ENCODE results near the gene PDZD2.
"Not testable (repeated sequence)": the region's sequence is repeated elsewhere in the genome, so short reads cannot be mapped to it uniquely, and the experiment has no call there.

PDZD2 gene

DNA sequence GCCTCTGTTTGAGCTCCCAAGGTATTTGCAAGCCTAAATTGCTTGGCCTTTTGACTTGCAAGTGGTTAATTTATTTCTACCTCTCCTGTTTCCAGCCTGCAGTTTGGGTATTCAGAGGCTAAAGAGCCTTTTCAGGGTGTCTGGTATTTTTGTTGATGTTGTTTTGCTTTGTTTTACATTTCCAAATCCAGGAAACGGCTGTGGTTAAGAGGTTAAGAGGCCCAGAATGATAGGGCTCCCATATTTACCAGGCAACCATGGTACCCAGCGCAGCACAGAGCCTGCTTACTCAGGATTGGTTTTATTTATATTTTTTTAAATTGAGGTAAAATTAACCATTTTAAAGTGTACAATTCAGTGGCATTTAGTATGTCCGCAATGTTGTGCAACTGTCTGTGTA lies 92.1 kb downstream of the PDZD2 start:
- no peaks in the 10 kb centered on the region for H3K9me2 ChIP-seq (replicated peaks; ENCODE audit: insufficient read depth, low read length)
- no peak overlapping the region for H3K9ac ChIP-seq (ENCODE audit: low read length)
- H3K4me1 ChIP-seq (ENCODE audit: low read length) = no peaks in the 10 kb centered on the region
- H3K4me2 ChIP-seq (ENCODE audit: low read depth, low read length) = no peak overlapping the region
- no peak overlapping the region for H3K4me3 ChIP-seq (ENCODE audit: low read length)
- H2AFZ ChIP-seq (ENCODE audit: low read length) = no peak overlapping the region
- no peaks in the 10 kb centered on the region for H3K36me3 ChIP-seq (replicated peaks; ENCODE audit: insufficient read depth, low read length)
- H4K20me1 ChIP-seq (ENCODE audit: insufficient read depth, low read length) = no peaks in the 10 kb centered on the region
- TF ChIP-seq, protein P1, sequence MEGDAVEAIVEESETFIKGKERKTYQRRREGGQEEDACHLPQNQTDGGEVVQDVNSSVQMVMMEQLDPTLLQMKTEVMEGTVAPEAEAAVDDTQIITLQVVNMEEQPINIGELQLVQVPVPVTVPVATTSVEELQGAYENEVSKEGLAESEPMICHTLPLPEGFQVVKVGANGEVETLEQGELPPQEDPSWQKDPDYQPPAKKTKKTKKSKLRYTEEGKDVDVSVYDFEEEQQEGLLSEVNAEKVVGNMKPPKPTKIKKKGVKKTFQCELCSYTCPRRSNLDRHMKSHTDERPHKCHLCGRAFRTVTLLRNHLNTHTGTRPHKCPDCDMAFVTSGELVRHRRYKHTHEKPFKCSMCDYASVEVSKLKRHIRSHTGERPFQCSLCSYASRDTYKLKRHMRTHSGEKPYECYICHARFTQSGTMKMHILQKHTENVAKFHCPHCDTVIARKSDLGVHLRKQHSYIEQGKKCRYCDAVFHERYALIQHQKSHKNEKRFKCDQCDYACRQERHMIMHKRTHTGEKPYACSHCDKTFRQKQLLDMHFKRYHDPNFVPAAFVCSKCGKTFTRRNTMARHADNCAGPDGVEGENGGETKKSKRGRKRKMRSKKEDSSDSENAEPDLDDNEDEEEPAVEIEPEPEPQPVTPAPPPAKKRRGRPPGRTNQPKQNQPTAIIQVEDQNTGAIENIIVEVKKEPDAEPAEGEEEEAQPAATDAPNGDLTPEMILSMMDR (IDR thresholded peaks at IDR 0.05; ENCODE audit: low read length) = no peak
- TF ChIP-seq EZH2 (optimal IDR thresholded peaks at IDR 0.05; ENCODE audit: low read depth, low read length) (no peak), EZH2phosphoT487 (IDR thresholded peaks at IDR 0.05; ENCODE audit: low read length) (no peak)
- no peaks in the 10 kb centered on the region for H3K27me3 ChIP-seq (replicated peaks; ENCODE audit: insufficient read depth, low read length)
- DNase-seq = no peak
- no peaks in the 10 kb centered on the region for H3K79me2 ChIP-seq (ENCODE audit: low read length)
- H3K27ac ChIP-seq (ENCODE audit: low read length) = no peak overlapping the region
- H3F3A ChIP-seq (ENCODE audit: insufficient read depth, low read length) = no peaks in the 10 kb centered on the region
- H3K9me3 ChIP-seq (replicated peaks; ENCODE audit: insufficient read depth, low read length) = no peaks in the 10 kb centered on the region

GRCh38 chr5:31731710-31732301 lies 92.9 kb downstream of the PDZD2 start:
- Histone ChIP-seq H3K4me1 (ENCODE audit: low read length) (no peaks in the 10 kb centered on the region), H3K27me3 (replicated peaks; ENCODE audit: insufficient read depth, low read length) (no peaks in the 10 kb centered on the region), H4K20me1 (ENCODE audit: insufficient read depth, low read length) (no peaks in the 10 kb centered on the region), H3K79me2 (ENCODE audit: low read length) (no peaks in the 10 kb centered on the region), H3F3A (ENCODE audit: insufficient read depth, low read length) (no peaks in the 10 kb centered on the region), H3K4me2 (ENCODE audit: low read depth, low read length) (no peak overlapping the region), H3K27ac (ENCODE audit: low read length) (no peak overlapping the region), H2AFZ (ENCODE audit: low read length) (no peak overlapping the region), H3K9me3 (replicated peaks; ENCODE audit: insufficient read depth, low read length) (no peaks in the 10 kb centered on the region), H3K36me3 (replicated peaks; ENCODE audit: insufficient read depth, low read length) (no peaks in the 10 kb centered on the region), H3K9ac (ENCODE audit: low read length) (no peak overlapping the region), H3K9me2 (replicated peaks; ENCODE audit: insufficient read depth, low read length) (no peaks in the 10 kb centered on the region), H3K4me3 (ENCODE audit: low read length) (no peak overlapping the region)
- no peak for TF ChIP-seq EZH2 (optimal IDR thresholded peaks at IDR 0.05; ENCODE audit: low read depth, low read length)
- no peak for TF ChIP-seq EZH2phosphoT487 (IDR thresholded peaks at IDR 0.05; ENCODE audit: low read length)
- TF ChIP-seq, protein P1 (IDR thresholded peaks at IDR 0.05; ENCODE audit: low read length) = no peak
- DNase-seq = peak; percentile 16

GRCh38 chr5:31732821-31733220 lies 93.9 kb downstream of the PDZD2 start:
- H3F3A ChIP-seq (ENCODE audit: insufficient read depth, low read length); H3K9ac ChIP-seq (ENCODE audit: low read length); H3K36me3 ChIP-seq (replicated peaks; ENCODE audit: insufficient read depth, low read length); DNase-seq; H3K4me1 ChIP-seq (ENCODE audit: low read length); H3K9me3 ChIP-seq (replicated peaks; ENCODE audit: insufficient read depth, low read length); H3K27me3 ChIP-seq (replicated peaks; ENCODE audit: insufficient read depth, low read length); H3K4me3 ChIP-seq (ENCODE audit: low read length); H3K79me2 ChIP-seq (ENCODE audit: low read length); H3K4me2 ChIP-seq (ENCODE audit: low read depth, low read length); H4K20me1 ChIP-seq (ENCODE audit: insufficient read depth, low read length); H2AFZ ChIP-seq (ENCODE audit: low read length); H3K9me2 ChIP-seq (replicated peaks; ENCODE audit: insufficient read depth, low read length); H3K27ac ChIP-seq (ENCODE audit: low read length): not testable (repeated sequence)

- H3K4me3 ChIP-seq (ENCODE audit: low read length) = no peak overlapping the region
- no peak overlapping the region for H3K27ac ChIP-seq (ENCODE audit: low read length)
- H2AFZ ChIP-seq (ENCODE audit: low read length) = no peak overlapping the region
- H4K20me1 ChIP-seq (ENCODE audit: insufficient read depth, low read length) = no peaks in the 10 kb centered on the region
- no peak overlapping the region for H3K9ac ChIP-seq (ENCODE audit: low read length)
- TF ChIP-seq EZH2phosphoT487 (IDR thresholded peaks at IDR 0.05; ENCODE audit: low read length) = no peak
- no peak for TF ChIP-seq EZH2 (optimal IDR thresholded peaks at IDR 0.05; ENCODE audit: low read depth, low read length)
- TF ChIP-seq, protein P1 (IDR thresholded peaks at IDR 0.05; ENCODE audit: low read length) = no peak
- no peaks in the 10 kb centered on the region for H3F3A ChIP-seq (ENCODE audit: insufficient read depth, low read length)
- no peaks in the 10 kb centered on the region for H3K9me3 ChIP-seq (replicated peaks; ENCODE audit: insufficient read depth, low read length)
- H3K4me2 ChIP-seq (ENCODE audit: low read depth, low read length) = no peak overlapping the region
- H3K79me2 ChIP-seq (ENCODE audit: low read length) = no peaks in the 10 kb centered on the region
- no peaks in the 10 kb centered on the region for H3K27me3 ChIP-seq (replicated peaks; ENCODE audit: insufficient read depth, low read length)
- no peaks in the 10 kb centered on the region for H3K4me1 ChIP-seq (ENCODE audit: low read length)
- no peaks in the 10 kb centered on the region for H3K36me3 ChIP-seq (replicated peaks; ENCODE audit: insufficient read depth, low read length)
- no peak for DNase-seq
- no peaks in the 10 kb centered on the region for H3K9me2 ChIP-seq (replicated peaks; ENCODE audit: insufficient read depth, low read length)
Observed at GRCh38 chr5:31733371-31733770, 94.4 kb downstream of the PDZD2 start.

Data from MM.1S (cell line).